NCI-H1417 treated with DMSO at 0.1 percent for 48 hours (cell line): ENCODE results near the gene RPL27.
A peak's percentile ranks its signal among the peaks of the same experiment; 100 is the strongest.
"Not testable (repeated sequence)": the region's sequence is repeated elsewhere in the genome, so short reads cannot be mapped to it uniquely, and the experiment has no call there.

ENCODE experiments used
- DNase-seq: peaks from one replicate; lab custom pipeline; 2025; lab: John Stamatoyannopoulos, UW

Gene RPL27

GRCh38 chr17:42997984-42998938, at the start of gene RPL27:
TSS of gene RPL27 (plus strand) at chr17:42998419. CDS start at chr17:42998751, 332 bp downstream.
- peak; percentile 98 for DNase-seq

DNA sequence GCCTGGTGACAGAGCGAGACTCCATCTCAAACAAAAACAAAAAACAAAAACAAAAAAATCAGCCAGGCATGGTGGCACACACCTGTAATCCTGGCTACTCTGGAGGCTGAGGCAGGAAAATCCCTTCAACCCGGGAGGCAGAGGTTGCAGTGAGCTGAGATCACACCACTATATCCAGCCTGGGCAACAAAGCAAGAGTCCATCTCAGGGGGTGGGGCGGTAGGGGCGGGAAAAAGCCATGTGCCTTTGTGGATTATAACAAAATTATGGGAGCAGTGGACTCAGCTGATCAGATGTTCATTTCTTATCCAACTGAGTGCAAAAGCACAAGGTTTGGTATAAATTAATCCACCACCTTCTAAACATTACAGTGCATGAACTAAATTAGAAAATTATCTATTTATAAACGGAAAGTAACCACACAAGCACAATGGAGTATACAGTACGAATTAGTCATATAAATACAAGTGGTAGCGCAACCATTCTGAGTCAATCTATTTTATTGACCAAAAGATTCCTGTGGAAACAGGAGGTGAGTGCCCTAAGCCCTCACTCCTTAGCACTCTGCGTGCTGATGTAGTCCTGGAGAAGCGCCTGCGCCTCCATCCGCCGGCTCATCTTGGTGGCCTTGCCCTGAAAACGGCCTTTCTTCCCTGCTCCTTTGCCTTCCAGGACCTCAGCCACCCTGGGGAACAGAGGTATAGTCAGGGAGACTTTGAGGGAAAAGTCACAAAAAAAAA, 48.0 kb upstream of the RPL27 start:
- DNase-seq: no peak

GRCh38 chr17:42953669-42954068, 44.5 kb upstream of the RPL27 start:
- DNase-seq: no peak

- peak; percentile 54 for DNase-seq
Observed at GRCh38 chr17:42964161-42964932, 33.9 kb upstream of the RPL27 start, which contains the start of gene AARSD1. TSS of gene AARSD1 (minus strand) at chr17:42964454. CDS start at chr17:42964440, 14 bp downstream.

GRCh38 chr17:42967925-42968324, 30.3 kb upstream of the RPL27 start:
- DNase-seq: no peak

- DNase-seq: no peak
Observed at GRCh38 chr17:42969001-42969581, 29.1 kb upstream of the RPL27 start.

GRCh38 chr17:42971589-42971988, 26.6 kb upstream of the RPL27 start:
- no peak for DNase-seq

GRCh38 chr17:42973323-42973722, 24.9 kb upstream of the RPL27 start:
- not testable (repeated sequence) for DNase-seq

DNA sequence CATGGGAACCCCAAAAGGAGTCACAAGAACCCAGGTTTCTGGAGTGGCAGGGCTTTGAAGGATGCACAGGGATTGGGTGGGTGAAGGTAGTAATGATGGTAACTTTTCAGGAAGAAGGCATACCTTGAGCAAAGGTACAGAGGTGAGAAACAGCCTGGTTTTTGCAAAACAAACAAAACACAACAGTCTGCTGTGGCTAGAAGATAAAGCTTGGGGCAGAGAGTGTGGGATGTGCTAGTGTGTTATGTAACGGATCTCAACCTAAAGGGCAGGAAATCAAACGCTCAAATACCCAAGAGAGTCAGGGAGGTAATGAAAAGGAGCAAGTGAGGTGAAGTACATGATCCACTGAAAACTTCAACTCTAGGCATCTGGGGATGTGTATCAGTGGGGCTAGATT, 23.0 kb upstream of the RPL27 start:
- DNase-seq: no peak

DNA sequence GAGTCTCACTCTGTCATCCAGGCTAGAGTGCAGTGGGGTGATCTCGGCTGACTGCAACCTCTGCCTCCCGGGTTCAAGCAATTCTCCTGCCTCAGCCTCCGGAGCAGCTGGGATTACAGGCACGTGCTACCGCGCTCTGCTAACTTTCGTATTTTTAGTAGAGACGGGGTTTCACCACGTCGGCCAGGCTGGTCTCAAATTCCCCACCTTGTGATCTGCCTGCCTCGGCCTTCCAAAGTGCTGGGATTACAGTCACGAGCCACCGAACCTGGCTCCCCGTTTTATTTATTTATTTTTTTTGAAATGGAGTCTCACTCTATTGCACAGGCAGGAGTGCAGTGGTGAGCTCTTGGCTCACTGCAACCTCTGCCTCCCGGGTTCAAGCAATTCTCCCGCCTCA, 22.5 kb upstream of the RPL27 start:
- not testable (repeated sequence) for DNase-seq

- peak; percentile 32 for DNase-seq
Observed at GRCh38 chr17:42979511-42980273, 18.5 kb upstream of the RPL27 start, which contains the start of gene PTGES3L. TSS of gene PTGES3L (minus strand) at chr17:42980080. CDS start at chr17:42980053, 27 bp downstream.

DNA sequence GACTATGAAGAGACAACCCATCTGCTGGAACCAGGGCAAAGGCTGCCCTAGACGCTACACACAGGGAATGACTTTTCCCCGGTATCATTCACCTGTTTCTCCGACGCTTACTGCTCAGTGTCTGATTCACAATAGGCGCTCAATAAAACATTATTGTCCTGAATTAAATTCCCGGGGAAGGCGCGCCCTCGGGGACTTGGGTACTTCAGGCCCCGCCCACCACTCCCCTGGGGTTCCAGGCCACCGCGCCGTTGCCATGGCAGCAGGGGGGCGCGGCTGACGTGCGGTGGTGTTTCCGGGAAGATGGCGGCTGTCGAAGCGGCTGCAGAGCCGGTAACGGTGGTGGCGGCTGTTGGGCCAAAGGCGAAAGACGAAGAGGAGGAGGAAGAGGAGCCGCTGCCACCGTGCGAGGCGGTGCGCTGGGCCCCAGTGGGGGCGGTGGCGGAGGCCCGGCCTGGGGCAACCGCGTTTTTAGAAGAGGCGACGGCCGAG, 17.9 kb upstream of the RPL27 start, which contains the start of gene RUNDC1:
Gene RUNDC1, plus strand, starts transcription at position 292 of the 492 bp plus-strand sequence. Its CDS starts 12 bp downstream, at position 304.
- DNase-seq: peak; percentile 32

DNA sequence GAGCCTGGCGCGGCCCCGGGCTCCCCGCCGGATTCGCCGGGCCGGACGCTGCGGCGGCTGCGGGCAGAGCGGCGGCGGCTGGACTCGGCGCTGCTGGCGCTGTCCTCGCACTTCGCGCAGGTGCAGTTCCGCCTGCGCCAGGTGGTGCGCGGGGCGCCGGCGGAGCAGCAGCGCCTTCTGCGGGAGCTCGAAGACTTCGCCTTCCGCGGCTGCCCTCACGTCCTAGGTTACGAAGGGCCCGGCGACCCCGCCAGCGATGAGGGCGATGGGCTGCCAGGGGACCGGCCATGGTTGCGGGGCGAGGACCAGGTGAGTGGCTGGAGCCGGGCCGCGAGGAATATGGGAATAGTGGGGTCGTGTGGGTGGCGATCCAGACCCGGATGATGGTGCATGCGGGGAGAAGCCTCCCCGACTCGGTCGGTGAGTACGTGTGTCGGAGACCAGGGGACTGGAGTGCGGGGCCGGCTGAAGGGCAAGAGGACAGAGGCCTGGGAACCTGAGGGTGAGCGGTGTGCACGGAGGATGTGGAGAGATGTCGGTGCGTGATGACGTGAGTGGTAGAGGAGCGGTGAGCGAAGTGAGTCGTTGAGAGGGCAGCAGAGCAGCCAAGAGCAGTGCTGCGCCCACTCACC, 17.3 kb upstream of the RPL27 start:
- DNase-seq: no peak

DNA sequence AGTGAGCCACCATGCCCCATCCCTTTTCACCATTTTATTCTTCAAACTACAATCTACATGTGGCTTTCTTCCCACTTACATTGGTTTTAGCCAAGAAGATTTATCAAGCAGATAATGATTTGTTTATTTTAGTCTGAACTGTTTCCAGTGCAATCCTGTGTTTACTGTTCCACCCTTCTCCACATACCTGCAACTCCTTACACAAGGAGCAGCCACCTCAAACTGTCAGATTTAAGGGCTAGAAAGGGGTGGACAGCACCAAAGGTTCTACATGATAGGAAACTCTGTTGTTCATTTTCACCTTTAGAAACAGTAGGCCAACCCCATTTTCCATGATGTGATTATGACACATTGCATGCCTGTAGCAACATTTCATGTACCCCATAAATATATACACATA, 16.0 kb upstream of the RPL27 start:
- no peak for DNase-seq

GRCh38 chr17:42985225-42985624, 13.0 kb upstream of the RPL27 start:
- DNase-seq: no peak

- DNase-seq: no peak
Observed at GRCh38 chr17:42989141-42989540, 9.1 kb upstream of the RPL27 start.

- DNase-seq: no peak
Observed at GRCh38 chr17:42989726-42990652, 8.2 kb upstream of the RPL27 start.

DNA sequence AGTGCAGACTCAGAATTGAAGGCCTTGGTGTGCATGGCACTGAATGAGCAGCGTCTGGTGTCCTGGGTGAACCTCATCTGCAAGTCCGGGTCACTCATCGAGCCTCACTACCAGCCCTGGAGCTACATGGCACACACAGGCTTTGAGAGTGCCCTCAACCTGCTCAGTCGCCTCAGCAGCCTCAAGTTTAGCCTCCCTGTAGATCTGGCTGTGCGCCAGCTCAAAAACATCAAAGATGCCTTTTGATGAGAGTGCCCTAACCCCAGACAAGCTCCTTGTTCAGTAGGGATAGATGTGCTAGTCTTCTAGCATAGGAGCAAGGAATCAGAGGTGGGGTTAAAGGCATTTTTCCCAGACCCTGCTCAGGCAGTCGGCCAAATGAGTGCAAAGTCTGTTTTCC, 6.7 kb upstream of the RPL27 start:
- DNase-seq: no peak

- DNase-seq: no peak
Observed at GRCh38 chr17:42992872-42993271, 5.3 kb upstream of the RPL27 start.
